Left cardiac atrium (tissue), 4 donors: ENCODE data around the gene F8. TPM values are rescaled to one million over a fixed set of nuclear protein-coding genes. Genes with fewer than 3 reads are reported as not detected.

Experiments
- ATAC-seq, 2 donors: fragments of 200-7000 bp; cut with Tn5 transposase; one replicate each; pipeline ENCODE4 v1.9.1; 2020; ENCODE audit warnings: mild to moderate bottlenecking in 2 of 2, moderate library complexity in 2 of 2
- DNase-seq: peaks from one replicate; pipeline ENCODE4 v3.0.0-alpha.2; 2020
- intact Hi-C, 2 donors: fragments of 100-400 bp; cut with DNase I; formaldehyde crosslinking; loops; one replicate each; pipeline versions ENCODE4 v1.14.1 to v1.15.1; 2022 to 2023
- long read RNA-seq: library from polyadenylated mRNA; unstranded; transcript quantifications from one replicate; pipeline ENCODE4 v2.0.0, GENCODE V29; 2021
- total RNA-seq, 2 donors: library from RNA; stranded (reverse); fragmentation: NEBNext Ultra II Directional; extraction: Animal tissue kit (Norgen Biotek cat#: 25700); gene quantifications; one replicate each; pipeline ENCODE4 v1.2.1, GENCODE V29; 2021
- donor health status: DM: no; HTN: yes; CAD: no.
- donor health status: DM: no; HTN: yes; CAD: no; lungs with severe emphysema.
- donor health status: DM: yes; HTN: yes; CAD: no.
- donor health status: Dilated cardiomyopathy.

Gene F8
- total RNA-seq, result 10 to 100 TPM; 45.7 to 53.6 TPM
- long read RNA-seq, partial matches to known transcripts, result 71 of 98 reads
- long read RNA-seq, other reads (novel, unspliced or antisense), result 24 of 98 reads

DNA sequence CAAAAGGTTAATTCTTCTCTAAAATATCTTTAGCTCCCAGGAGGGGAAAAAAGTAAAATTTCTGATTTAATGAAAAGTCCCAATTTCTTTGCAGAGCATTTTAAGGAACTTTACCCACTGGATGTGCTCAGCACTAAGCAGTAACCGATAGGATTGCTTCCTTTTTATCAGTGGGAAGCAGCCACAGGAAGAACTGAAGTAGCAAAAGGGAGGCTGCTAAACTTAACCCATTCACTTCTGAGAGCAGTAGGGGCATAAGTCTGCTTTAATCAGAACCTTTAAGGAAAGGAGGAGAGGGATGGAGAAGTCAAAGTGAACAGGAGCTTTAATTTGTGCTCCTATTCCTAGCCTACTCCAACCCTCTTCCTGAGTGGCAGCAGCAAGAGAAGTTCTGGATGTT is at the start of gene F8:
Gene F8 (minus strand): TSS at position 139 of the 400 bp plus-strand sequence. CDS start 171 bp downstream, outside the sequence.
- intact Hi-C loops, result no loop called here
- ATAC-seq, result no peak
- no peak for DNase-seq

DNA sequence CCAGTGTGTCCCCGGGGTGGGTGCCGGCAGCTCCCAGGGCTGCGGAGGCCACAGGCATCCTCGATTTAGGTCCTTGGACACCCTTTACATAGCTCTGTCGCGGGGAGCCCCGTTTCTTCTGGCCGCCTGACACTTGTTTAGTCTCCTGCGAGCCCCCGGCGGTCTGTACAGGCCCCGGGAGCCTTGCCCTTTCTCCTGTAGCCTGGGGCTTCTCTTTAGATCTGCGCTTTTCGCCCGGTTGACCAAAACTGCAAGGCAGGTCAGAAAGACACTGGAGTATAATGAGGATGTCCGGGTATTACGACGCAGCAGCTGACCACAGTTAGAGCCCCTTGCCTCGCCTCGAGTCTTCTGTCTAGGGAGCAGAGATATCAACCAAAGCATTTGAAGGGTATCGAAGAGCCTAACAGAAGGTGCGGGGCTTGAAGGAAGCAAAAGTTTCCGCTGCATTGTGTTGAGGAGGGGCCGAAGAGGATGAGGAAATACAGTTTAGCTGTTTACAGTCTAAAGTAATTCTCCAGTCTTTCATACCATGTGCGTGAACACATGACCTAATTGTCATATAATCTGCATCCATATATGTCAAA is 49.3 kb upstream of the F8 start:
- intact Hi-C loops, result no loop called here
- ATAC-seq (peak; percentile 3 to 12), DNase-seq (no peak)

DNA sequence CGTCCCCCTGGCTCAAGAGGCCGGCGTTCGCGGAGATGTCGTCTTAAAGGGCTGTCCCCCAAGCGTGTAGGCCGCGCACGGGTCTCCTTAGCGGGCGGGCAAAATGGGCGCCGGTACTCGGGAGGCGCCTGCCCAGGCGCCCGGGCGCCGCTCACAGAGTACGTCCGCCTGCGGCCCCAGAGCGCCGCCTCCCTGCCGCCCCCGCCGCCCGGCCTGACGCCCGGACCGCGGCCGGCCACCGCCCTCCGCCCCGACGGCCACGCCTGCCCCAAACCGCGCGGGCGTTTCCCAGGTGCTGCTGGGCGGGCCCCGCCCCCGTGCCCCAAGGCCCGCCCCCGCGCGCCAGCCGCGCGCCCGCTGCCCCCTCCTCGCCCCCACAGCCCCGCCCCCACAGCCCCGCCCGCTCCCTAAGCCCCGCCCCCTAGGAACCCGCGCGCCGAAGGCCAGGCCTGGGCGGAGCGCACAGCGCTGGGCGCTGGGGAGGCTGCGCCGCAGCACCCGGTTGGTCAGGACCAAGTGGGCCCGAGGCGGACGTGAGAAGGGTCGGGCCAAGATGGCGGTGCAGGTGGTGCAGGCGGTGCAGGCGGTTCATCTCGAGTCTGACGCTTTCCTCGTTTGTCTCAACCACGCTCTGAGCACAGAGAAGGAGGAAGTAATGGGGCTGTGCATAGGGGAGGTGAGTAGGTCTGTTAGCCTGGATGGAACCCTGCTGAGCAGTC is 48.6 kb upstream of the F8 start, which contains the start of the genes BRCC3, CMC4 and MTCP1:
Gene BRCC3 (plus strand): TSS at position 534 of the 719 bp plus-strand sequence. CDS start 20 bp downstream, at position 554.
Gene CMC4 (minus strand): TSS at position 162 of the 719 bp plus-strand sequence. CDS start 7,113 bp downstream, outside the sequence.
Gene MTCP1 (minus strand): TSS at position 162 of the 719 bp plus-strand sequence. CDS start 5,126 bp downstream, outside the sequence.
- DNase-seq (peak; percentile 84), ATAC-seq (peak; percentile 95 to 97)
- intact Hi-C loops, result no loop called here

DNA sequence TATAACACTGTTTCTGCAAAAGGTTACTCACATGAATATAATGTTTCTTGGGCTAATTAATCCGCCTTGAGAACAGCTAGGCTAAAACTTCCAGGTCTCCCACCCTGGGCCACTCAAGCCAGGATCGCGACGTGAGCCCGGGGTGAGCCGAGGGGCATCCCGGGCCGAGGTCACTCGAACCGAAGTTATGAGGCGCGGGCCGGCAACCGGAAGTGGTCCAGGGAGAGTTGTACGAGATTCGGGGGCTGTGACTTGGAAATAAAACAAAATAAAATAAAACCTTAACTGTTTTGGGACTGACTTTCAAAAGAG is 48.1 kb upstream of the F8 start:
- intact Hi-C loops, result no loop called here
- ATAC-seq (peak in 1 of 2 donors; percentile 16), DNase-seq (no peak)

DNA sequence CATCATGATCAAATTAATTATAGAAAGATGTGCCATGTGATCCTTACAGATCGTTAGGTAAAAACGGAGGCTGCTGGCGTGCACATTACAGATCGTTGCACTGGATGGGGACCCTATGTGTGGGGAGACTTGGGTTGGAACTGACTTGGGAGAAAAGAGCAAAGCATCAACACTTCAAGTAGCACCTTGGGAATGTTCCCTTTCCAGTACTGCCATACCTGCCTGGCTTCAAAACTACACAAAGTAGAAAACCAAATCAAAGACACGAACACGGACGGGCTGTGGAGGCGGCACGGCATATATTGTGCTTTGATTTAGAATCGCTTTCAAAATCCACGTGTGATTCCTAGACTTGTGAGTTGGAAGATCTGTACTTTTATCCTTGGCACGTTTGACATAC is 47.5 kb upstream of the F8 start:
- DNase-seq, result no peak
- intact Hi-C loops, result no loop called here
- no peak for ATAC-seq

DNA sequence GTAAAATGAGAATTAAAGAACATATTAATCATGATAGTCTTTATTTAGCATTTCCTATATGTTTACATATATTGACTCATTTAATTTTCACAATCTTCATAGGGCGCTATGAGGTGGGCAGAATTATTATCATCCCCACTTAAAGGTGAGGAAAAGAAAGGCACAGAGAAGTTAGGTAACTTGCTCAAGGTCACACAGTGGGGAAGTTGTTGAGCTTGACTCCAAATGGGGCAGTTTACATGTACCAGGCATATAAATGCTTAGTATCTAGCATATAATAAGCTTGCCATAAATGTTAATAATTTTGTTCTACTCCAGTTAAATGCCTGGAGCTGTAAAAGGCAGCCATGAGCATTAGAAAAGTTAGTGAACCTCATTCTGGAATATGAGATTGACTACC is 46.9 kb upstream of the F8 start:
- intact Hi-C loops, result no loop called here
- no peak for ATAC-seq
- DNase-seq, result no peak

DNA sequence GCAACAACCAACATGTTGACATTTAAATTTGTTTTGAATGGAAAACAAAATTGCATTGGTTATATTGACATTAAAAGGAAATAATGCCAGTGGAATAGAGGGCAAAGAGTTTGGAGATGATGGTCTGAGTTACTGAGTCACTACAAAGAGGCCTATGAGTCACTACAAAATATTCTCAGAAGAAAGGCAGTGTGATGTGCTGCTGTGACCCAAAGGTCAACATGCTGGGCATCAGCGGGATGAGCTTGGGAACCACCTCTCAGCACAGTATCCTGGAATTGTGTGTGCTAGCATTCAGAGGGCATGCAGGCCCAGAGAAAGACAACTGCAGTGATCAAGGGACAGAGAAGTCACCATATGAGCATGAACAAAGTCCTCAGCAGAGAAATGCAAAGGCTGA is 45.6 kb upstream of the F8 start:
- peak in 1 of 2 donors; percentile 12 for ATAC-seq
- intact Hi-C loops, result no loop called here
- DNase-seq, result no peak

DNA sequence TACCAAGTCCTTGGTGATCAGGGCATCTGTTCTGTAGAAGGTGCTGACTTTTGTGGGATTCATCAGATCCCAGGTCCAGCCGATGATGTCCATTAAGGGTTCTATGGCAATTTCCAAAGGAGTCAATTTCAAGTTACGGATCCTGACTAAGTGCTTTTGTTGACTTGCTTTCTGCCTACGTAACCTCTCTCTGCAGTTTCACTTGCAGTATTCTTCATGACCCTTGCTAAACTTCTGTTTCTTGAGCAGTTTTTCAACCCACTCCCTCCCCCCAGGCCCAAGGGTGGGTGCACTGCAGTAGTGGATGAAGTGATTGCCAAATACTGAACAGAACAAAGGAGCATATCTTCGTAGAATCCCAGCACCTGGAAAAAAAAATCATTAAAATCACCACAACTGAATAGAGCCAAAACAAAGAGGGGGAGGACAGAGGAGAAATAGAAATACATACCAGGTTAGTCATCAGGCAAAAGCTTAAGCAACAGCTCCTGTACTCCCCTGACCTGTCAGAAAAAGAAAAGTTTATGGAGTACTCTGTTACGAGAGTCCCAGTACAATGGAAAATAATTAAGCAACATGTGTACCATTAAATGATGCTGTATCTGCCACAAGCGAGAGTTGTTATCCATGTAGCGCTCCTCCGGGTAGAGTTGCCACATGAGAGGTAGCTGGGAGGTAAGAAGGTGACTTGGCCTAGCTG is 42.7 kb upstream of the F8 start:
- no peak for DNase-seq
- intact Hi-C loops, result no loop called here
- ATAC-seq, result peak in 1 of 2 donors; percentile 78

DNA sequence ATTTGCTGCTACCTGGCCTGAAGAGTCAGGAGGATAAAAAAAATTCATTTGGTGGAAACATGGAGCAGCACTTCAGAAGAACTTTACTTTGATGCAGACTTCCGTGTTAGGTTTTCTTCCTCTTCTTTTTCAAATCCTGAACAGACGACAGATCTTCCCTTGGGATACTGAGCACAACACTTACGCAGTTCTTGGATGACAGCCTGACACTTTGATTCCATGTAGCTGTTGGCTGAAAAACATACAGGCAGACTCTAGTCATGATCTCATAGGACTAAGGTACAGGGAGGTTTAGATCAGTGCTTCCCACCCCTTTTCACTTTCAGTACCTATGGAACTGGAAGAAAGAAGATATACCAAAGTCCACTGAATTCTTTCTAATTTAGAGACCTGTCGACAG is 39.2 kb upstream of the F8 start:
- DNase-seq, result no peak
- no peak for ATAC-seq

DNA sequence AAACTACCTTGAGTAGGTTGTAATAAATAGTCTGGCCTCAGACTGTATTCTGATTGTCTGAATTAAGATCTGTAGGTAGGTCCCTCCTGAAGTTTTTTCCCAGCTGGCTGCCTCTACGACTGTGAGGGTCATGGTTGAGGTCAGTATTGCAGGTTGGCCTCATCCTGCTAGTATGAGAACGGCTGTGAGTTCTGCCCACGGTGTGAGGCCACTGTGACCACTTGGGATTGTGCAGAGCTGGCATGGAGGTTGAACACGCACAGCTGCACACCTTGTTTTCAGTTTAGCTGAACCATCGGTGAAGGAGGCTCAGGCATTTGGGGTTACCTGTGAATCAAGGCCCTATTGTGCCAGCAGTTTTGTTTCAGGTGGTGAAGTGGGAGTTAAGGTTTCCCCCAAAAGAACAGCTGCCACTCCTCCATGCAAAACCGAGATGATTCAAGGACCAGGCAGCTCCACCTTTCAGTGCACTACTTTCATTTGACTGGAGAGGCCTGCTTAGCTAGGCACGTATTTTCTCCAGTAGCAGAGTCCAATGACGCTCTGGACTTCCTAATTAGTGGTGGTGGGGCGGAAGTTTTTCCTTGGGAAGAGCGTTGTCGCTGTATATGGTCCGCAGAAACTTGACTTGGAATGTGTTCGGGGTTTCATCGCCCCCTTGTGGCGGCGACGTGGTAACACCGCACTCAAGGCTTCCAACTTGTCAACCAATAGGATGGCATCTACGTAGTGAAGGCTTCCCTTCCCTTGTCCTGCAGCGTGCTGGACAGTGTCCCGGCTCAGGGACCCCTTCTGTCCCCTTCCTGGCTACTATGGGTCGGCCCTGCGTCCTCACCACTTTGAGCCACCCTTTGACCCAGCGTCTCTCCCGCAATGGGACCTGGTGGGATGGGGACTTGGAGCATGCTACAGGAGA is 34.6 kb upstream of the F8 start:
- DNase-seq (peak; percentile 59), ATAC-seq (peak; percentile 87 to 93)
- intact Hi-C loops, result loop anchor here (5.0 to 10.0 kb wide), 2 partner anchors 62 to 75 kb away; no protein-coding TSS in a partner anchor

More for the DNA sequence above, 39.2 kb upstream of the F8 start:
- intact Hi-C loops, result no loop called here

DNA sequence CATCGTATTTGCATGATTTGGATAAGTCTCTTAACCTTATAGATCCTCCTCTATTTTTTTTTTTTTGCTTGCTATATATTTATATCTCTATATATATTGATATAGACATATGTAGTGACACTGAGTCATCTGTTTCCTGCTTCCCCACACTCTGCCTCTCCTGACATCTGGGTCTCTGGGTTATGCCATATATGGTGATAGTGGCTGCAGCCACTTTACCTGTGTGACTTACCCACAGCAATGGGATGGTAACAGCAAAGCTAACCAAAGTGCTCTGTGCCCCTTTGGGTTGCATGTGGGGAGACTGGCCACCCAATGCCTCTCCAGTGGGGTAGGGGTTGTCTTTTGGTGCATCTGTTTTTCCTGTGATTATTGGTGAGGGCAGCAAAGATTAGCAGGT is 33.9 kb upstream of the F8 start:
- no peak for ATAC-seq
- no peak for DNase-seq
- intact Hi-C loops, result loop anchor here (5.0 to 10.0 kb wide), 2 partner anchors 62 to 74 kb away; no protein-coding TSS in a partner anchor

DNA sequence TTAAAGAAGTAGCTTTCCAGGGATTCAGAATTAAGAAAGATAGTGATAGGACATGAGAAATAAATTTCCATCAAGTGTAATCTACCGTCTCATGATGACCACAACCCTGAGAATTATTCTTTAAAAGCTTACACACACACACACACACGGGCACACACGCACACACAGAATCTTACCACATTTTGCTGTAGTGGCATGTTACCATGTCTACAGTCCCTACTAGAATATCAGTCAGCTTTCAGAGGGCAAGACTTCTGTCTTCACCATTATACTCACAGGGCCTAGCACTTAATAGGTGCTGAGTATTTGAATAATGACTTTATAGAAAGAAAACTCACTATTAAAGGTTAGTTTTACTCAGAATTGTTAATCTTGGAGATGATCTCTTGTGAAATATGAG is 33.0 kb upstream of the F8 start:
- intact Hi-C loops, result loop anchor here (5.0 to 10.0 kb wide), 2 partner anchors 61 to 73 kb away; no protein-coding TSS in a partner anchor
- no peak for ATAC-seq
- DNase-seq, result no peak

DNA sequence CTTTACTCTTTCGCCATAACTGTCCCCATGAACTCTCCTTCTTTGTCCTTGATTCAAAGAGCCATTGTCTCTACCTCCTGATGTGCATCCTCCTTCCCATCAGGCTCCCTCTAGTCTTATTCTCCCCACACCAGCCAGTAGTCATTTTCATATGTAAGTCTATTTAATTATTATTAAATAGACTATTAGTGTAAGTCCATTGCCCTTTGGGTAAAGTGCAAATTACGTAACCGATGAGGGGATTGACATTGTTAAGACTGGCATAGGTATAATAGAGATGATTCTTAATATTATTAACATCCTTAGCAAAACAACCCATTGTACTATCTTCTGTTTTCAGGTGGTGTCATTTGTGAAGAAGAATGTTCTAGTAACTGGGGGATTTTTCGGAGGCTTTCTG is 31.7 kb upstream of the F8 start:
- DNase-seq, result no peak
- ATAC-seq, result no peak
- intact Hi-C loops, result loop anchor here in 1 of 2 donors (10.0 kb wide), 1 partner anchor 59 kb away; no protein-coding TSS in a partner anchor

DNA sequence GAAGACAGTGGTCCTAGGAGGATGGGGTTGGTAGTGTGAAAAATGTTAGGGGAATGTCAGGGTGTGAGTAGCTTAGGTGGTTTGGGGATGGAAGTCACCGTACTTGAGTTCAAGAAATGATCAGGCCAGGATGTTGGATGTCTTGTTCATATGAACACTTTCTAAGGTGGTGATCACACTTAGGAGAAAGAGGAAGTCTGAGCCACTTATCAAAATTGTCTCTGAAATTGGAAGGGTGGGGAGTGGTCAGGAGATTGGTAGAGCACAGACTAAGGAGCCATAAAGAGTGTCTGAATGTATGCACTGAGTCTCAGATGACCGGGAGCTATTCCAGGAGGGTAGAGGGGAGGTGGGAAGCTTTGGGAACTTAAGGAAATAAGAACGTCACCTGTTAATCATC is 31.1 kb upstream of the F8 start:
- intact Hi-C loops, result loop anchor here in 1 of 2 donors (10.0 kb wide), 1 partner anchor 59 kb away; no protein-coding TSS in a partner anchor
- DNase-seq (no peak), ATAC-seq (no peak)

DNA sequence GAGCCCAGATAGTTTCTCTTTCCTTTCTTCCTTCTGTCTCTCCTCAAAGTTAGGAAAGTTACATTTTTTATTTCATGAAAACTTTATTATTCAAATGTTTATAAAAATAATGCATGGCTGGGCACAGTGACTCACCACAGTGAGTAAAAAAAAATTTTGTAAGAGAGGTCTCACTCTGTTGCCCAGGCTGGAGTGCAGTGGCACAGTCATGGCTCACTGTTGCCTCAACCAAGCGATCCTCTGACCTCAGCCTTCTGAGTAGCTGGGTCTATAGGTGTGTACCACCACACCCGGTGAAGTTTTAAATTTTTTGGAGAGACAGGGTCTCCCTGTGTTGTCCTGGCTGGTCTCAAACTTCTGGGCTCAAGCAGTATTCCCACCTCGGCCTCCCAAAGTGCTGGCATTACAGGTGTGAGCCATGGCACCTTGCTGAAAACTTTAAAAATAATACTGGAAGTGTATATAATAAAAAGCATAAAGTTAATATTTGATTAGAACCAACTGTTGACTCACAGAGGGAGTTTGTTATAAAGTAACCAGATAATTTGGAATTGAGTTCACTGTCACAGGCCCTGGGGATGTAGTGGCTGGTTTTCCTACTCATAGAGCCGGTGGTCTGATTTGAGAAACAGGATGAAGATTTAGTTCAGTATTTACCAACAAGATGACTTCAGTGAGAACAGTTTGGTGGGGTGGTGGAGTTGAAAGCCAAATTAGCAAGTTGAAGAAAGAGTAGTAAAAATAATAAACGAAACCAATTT is 30.4 kb upstream of the F8 start:
- DNase-seq, result no peak
- ATAC-seq, result no peak
- intact Hi-C loops, result loop anchor here in 1 of 2 donors (10.0 kb wide), 1 partner anchor 58 kb away; no protein-coding TSS in a partner anchor

DNA sequence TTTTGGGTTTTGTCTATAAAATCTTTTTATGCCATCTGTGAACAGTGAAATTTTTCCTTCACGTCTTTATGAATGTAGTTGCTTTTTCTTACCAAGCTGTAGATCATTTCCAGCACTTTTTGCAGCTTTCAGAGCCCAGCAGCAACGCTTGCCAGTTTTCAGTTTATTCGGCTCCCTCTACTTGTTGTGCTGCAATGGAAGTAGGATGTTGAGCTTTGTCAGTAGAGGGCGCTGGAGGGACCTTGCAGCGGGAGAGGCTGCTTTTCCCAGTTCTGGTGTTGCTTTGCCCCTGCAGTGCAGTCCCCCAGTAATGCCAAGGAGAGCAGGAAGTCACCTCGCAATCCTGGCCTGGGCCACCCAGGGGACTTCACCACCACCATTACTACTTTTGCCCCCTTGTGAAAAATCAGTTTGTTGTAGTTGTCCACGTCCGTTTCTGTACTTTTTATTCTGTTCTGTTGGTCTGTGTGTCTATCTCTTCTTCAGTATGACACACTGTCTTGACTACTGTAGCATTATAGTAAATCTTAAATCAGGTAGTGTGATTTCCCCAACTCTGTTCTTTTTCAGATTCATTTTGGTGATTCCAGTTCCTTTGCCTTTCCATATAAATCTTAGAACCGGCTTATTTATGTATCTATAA is 26.6 kb upstream of the F8 start:
- intact Hi-C loops, result no loop called here
- DNase-seq (peak; percentile 52), ATAC-seq (peak; percentile 58 to 61)

DNA sequence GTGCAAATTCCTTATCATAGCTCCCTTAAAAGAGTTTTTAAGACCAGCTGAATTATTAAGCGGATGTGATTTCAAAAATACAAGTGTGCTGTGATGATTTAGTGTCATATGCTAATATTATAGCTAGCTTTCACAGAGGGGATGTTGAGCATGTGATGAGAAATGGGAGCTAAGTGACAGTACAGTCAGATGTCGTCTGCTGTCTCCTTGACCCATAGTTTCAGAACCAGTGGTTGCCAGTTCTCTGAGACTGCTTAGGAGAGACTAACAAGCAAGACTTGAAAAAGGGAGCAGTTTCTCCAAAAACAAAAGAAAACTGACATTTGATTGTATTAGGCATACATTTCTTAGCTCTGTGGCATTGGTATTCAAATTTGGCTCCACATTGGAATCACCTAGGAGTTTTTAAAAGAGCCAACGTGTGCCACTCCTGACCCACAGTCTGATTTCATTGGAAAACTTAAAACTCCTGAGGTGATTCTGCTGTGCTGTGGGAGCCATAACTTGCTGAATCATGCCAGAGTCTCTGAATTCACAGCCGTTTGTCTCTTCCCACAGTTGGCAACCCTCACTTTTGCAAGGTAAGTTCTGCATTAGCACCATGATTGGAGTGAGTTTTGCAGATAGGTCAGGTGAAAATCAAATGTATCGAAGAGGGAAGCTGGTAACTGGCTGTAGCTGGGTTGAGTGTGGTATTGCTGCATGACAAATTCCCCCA is 24.4 kb upstream of the F8 start:
- ATAC-seq, result no peak

More for the DNA sequence above, 24.4 kb upstream of the F8 start:
- intact Hi-C loops, result no loop called here
- no peak for DNase-seq
